Measurements from ENCODE around the gene C16orf95. TPM values are rescaled to one million over a fixed set of nuclear protein-coding genes. Genes with fewer than 3 reads are reported as not detected.

The C16orf95 gene
- total and polyA plus RNA-seq, 2 of the 4 experiments (the other 2 are of a cell fraction): 2.0 to 4.7 TPM

DNA sequence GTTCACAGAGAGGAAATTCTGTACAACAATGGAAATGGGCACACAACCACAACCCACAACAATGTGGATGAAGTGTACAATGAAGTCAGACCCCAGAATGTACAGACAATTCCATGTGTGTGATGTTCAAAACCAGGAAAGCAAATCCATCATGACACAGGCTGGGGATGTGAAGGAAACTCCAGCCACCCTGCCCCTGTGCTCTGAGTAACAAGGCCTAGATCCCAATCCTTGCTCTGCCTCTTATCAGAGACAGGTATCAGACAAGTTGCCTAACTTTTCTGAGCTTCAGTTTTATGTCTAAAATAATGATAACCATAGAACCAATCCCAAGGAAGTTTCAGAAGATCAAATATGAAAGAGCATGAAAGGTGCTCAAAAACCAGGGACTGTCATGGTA is 1.8 kb upstream of the C16orf95 start:
- Histone ChIP-seq H3K36me3 (ENCODE audit: control insufficient read depth, insufficient read depth, low read length) (no peaks in the 10 kb centered on the region), H2BK20ac (ENCODE audit: low read depth, low read length) (no peak overlapping the region), H3K27ac (ENCODE audit: insufficient read depth, low read length) (no peak overlapping the region), H4K20me1 (ENCODE audit: insufficient read depth, low read length) (peaks cover 5% of the 10 kb centered on the region; the same call in 1 of the 2 replicates), H3K9me1 (ENCODE audit: insufficient read depth, low read length) (peaks cover 13% of the 10 kb centered on the region), H3K9ac (ENCODE audit: low read depth, low read length) (no peak overlapping the region), H4K5ac (ENCODE audit: low read depth, low read length) (no peak overlapping the region), H2BK120ac (ENCODE audit: low read depth, low read length) (no peak overlapping the region), H3K4ac (ENCODE audit: low read depth, low read length) (0 out of 2 replicates have a peak overlapping the region, but pooled peaks have one; percentile 8), H2BK5ac (ENCODE audit: low read depth, low read length, poor library complexity, severe bottlenecking) (no peak overlapping the region), H2AK5ac (ENCODE audit: low read depth, low read length) (no peak overlapping the region), H3K27me3 (ENCODE audit: control insufficient read depth, insufficient read depth, low read length) (no peaks in the 10 kb centered on the region), H3K56ac (ENCODE audit: extremely low read depth, insufficient read depth, low read length) (no peak overlapping the region), H3K14ac (replicated peaks; ENCODE audit: low read depth, low read length) (no peak overlapping the region), H2AFZ (replicated peaks; ENCODE audit: low read length, poor library complexity) (no peak overlapping the region), H3K4me1 (ENCODE audit: control insufficient read depth, insufficient read depth, low read length) (peaks cover 5% of the 10 kb centered on the region), H3K23ac (ENCODE audit: low read depth, low read length) (peak overlapping the region; percentile 17; the same call in 1 of the 2 replicates), H4K91ac (ENCODE audit: insufficient read depth, low read depth, low read length) (no peak overlapping the region), H2AK9ac (replicated peaks; ENCODE audit: low read depth, low read length, poor library complexity) (no peak overlapping the region), H3K4me2 (ENCODE audit: low read depth, low read length) (no peak overlapping the region), H3K9me3 (ENCODE audit: control insufficient read depth, insufficient read depth, low read length) (no peaks in the 10 kb centered on the region), H2BK15ac (ENCODE audit: low read depth, low read length) (no peak overlapping the region), H3K4me3 (ENCODE audit: insufficient read depth, low read depth, low read length) (no peak overlapping the region), H3K18ac (ENCODE audit: low read depth, low read length) (no peak overlapping the region), H4K8ac (ENCODE audit: low read depth in 2 of 2, low read length in 2 of 2) (no peak overlapping the region), H3K79me1 (ENCODE audit: low read depth in 1 of 2, low read length in 2 of 2) (peaks cover 11 to 33% of the 10 kb centered on the region in 2 experiments; a peak in 3 of 4 replicates)
- ATAC-seq (ENCODE audit: low read depth): no peak
- no peak for DNase-seq
- POLR2A ChIA-PET (ENCODE audit: unreplicated experiment): interaction anchor here (1.0 kb wide), 1 partner anchor 64 kb away, joined by 3 read pairs; the partner anchor contains the start of gene FBXO31
- dilution Hi-C loops (cut with HindIII; ENCODE audit: low sequenced_read_pairs, unreplicated experiment): no loop called here
- intact Hi-C loops (cut with micrococcal nuclease): loop anchor here (10.0 kb wide), 1 partner anchor 316 kb away; no protein-coding TSS in a partner anchor
- CTCF ChIA-PET: no interaction called here
- no peak for TF ChIP-seq RFX5 (IDR thresholded peaks at IDR 0.05; ENCODE audit: low read depth, low read length)
- no peak for TF ChIP-seq CEBPB (IDR thresholded peaks at IDR 0.05; ENCODE audit: low read depth, low read length)
- TF ChIP-seq FOS (IDR thresholded peaks at IDR 0.05; ENCODE audit: low read depth, low read length): no peak
- no peak for TF ChIP-seq MAZ (IDR thresholded peaks at IDR 0.05; ENCODE audit: borderline replicate concordance, low read depth, low read length)
- TF ChIP-seq, protein P1, sequence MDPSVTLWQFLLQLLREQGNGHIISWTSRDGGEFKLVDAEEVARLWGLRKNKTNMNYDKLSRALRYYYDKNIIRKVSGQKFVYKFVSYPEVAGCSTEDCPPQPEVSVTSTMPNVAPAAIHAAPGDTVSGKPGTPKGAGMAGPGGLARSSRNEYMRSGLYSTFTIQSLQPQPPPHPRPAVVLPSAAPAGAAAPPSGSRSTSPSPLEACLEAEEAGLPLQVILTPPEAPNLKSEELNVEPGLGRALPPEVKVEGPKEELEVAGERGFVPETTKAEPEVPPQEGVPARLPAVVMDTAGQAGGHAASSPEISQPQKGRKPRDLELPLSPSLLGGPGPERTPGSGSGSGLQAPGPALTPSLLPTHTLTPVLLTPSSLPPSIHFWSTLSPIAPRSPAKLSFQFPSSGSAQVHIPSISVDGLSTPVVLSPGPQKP (IDR thresholded peaks at IDR 0.05; ENCODE audit: borderline replicate concordance, low read depth, low read length): no peak
- TF ChIP-seq, protein P2, sequence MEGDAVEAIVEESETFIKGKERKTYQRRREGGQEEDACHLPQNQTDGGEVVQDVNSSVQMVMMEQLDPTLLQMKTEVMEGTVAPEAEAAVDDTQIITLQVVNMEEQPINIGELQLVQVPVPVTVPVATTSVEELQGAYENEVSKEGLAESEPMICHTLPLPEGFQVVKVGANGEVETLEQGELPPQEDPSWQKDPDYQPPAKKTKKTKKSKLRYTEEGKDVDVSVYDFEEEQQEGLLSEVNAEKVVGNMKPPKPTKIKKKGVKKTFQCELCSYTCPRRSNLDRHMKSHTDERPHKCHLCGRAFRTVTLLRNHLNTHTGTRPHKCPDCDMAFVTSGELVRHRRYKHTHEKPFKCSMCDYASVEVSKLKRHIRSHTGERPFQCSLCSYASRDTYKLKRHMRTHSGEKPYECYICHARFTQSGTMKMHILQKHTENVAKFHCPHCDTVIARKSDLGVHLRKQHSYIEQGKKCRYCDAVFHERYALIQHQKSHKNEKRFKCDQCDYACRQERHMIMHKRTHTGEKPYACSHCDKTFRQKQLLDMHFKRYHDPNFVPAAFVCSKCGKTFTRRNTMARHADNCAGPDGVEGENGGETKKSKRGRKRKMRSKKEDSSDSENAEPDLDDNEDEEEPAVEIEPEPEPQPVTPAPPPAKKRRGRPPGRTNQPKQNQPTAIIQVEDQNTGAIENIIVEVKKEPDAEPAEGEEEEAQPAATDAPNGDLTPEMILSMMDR (conservative IDR thresholded peaks at IDR 0.05; ENCODE audit: low read depth, low read length): no peak
- TF ChIP-seq POLR2A (IDR thresholded peaks at IDR 0.05; ENCODE audit: low read depth, low read length): no peak
- TF ChIP-seq RAD21 (IDR thresholded peaks at IDR 0.05; ENCODE audit: low read length): no peak
- TF ChIP-seq, protein P3, sequence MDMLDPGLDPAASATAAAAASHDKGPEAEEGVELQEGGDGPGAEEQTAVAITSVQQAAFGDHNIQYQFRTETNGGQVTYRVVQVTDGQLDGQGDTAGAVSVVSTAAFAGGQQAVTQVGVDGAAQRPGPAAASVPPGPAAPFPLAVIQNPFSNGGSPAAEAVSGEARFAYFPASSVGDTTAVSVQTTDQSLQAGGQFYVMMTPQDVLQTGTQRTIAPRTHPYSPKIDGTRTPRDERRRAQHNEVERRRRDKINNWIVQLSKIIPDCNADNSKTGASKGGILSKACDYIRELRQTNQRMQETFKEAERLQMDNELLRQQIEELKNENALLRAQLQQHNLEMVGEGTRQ (IDR thresholded peaks at IDR 0.05; ENCODE audit: low read depth, low read length): no peak
- no peak for TF ChIP-seq SMC3 (IDR thresholded peaks at IDR 0.05; ENCODE audit: low read depth, low read length)
- TF ChIP-seq CHD1 (IDR thresholded peaks at IDR 0.05; ENCODE audit: low read depth, low read length): no peak
- TF ChIP-seq BHLHE40 (IDR thresholded peaks at IDR 0.05; ENCODE audit: low read depth, low read length): no peak
- BruUV-seq (replicated peaks): no TSS peak
- in situ Hi-C loops (cut with MboI; ENCODE audit: low sequenced_read_pairs): no loop called here

All from IMR-90 (cell line).